ENCODE data around the gene EGFLAM. TPM values are rescaled to one million over a fixed set of nuclear protein-coding genes. Genes with fewer than 3 reads are reported as not detected.
"Not testable (repeated sequence)": the region's sequence is repeated elsewhere in the genome, so short reads cannot be mapped to it uniquely, and the experiment has no call there.

The EGFLAM gene
- total RNA-seq, 1 experiment from 2014 or later = 45.4 TPM

- Histone ChIP-seq H3K9me3 (ENCODE audit: low read depth, low read length, poor library complexity, severe bottlenecking) (no peaks in the 10 kb centered on the region), H3K27me3 (replicated peaks; ENCODE audit: insufficient read depth, low read depth, low read length, poor library complexity) (no peaks in the 10 kb centered on the region), H3K4me3 (ENCODE audit: low read depth, low read length, poor library complexity, severe bottlenecking) (no peak overlapping the region), H3K36me3 (ENCODE audit: insufficient read depth, low read length, poor library complexity, severe bottlenecking) (no peaks in the 10 kb centered on the region), H3K4me1 (ENCODE audit: insufficient read depth, low read length, poor library complexity, severe bottlenecking) (no peaks in the 10 kb centered on the region), H3K27ac (ENCODE audit: low read depth, low read length, poor library complexity, severe bottlenecking) (no peak overlapping the region)
- TF ChIP-seq CTCF (conservative IDR thresholded peaks at IDR 0.05; ENCODE audit: low read depth, low read length) = no peak
- TF ChIP-seq EZH2 (IDR thresholded peaks at IDR 0.05; ENCODE audit: borderline replicate concordance, low read depth, low read length, poor library complexity, severe bottlenecking) = no peak
- intact Hi-C loops (cut with micrococcal nuclease; ENCODE audit: unreplicated experiment) = no loop called here
- no peak for DNase-seq (ENCODE audit: low spot score)
- no TSS peak for BruUV-seq (replicated peaks)
- POLR2A ChIA-PET (ENCODE audit: low non-redundant PET) = no interaction called here
- CTCF ChIA-PET = no interaction called here
Observed at GRCh38 chr5:38410304-38410990, 152.1 kb downstream of the EGFLAM start.

- Histone ChIP-seq H3K9me3 (ENCODE audit: low read depth, low read length, poor library complexity, severe bottlenecking) (no peaks in the 10 kb centered on the region), H3K36me3 (ENCODE audit: insufficient read depth, low read length, poor library complexity, severe bottlenecking) (no peaks in the 10 kb centered on the region), H3K4me3 (ENCODE audit: low read depth, low read length, poor library complexity, severe bottlenecking) (no peak overlapping the region), H3K27ac (ENCODE audit: low read depth, low read length, poor library complexity, severe bottlenecking) (no peak overlapping the region), H3K4me1 (ENCODE audit: insufficient read depth, low read length, poor library complexity, severe bottlenecking) (peaks cover 10% of the 10 kb centered on the region), H3K27me3 (replicated peaks; ENCODE audit: insufficient read depth, low read depth, low read length, poor library complexity) (no peaks in the 10 kb centered on the region)
- no TSS peak for BruUV-seq (replicated peaks)
- no peak for DNase-seq (ENCODE audit: low spot score)
- intact Hi-C loops (cut with micrococcal nuclease; ENCODE audit: unreplicated experiment) = no loop called here
- no peak for TF ChIP-seq CTCF (conservative IDR thresholded peaks at IDR 0.05; ENCODE audit: low read depth, low read length)
- TF ChIP-seq EZH2 (IDR thresholded peaks at IDR 0.05; ENCODE audit: borderline replicate concordance, low read depth, low read length, poor library complexity, severe bottlenecking) = no peak
- ChIA-PET POLR2A (ENCODE audit: low non-redundant PET) (no interaction called here), CTCF (interaction anchor here (0.8 kb wide), 1 partner anchor 28 kb away, joined by 3 read pairs; no protein-coding TSS in a partner anchor)
Observed at GRCh38 chr5:38413696-38414095, 155.3 kb downstream of the EGFLAM start.

DNA sequence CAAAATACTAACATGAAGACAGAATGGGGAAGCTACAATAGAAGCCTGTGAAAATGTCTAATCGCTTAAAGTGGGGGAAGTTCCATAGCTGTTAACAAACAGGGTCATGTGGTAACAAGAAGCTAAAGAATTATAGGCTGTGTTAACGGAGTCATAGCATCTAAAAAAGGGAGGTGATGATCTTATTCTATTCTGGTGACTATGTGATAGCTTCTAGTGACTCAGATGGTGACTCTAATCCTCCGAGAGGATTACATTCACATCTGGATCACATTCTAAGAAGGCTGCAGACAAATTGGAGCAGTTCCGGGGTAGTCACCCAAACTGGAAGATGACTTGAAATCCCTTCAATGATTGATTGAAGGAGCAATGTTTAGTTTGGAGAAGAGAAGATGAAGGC lies 156.0 kb downstream of the EGFLAM start:
- intact Hi-C loops (cut with micrococcal nuclease; ENCODE audit: unreplicated experiment) = no loop called here
- DNase-seq (ENCODE audit: low spot score) = peak; percentile 54
- Histone ChIP-seq H3K27ac (ENCODE audit: low read depth, low read length, poor library complexity, severe bottlenecking) (no peak overlapping the region), H3K27me3 (replicated peaks; ENCODE audit: insufficient read depth, low read depth, low read length, poor library complexity) (no peaks in the 10 kb centered on the region), H3K4me1 (ENCODE audit: insufficient read depth, low read length, poor library complexity, severe bottlenecking) (peaks cover 10% of the 10 kb centered on the region), H3K9me3 (ENCODE audit: low read depth, low read length, poor library complexity, severe bottlenecking) (no peaks in the 10 kb centered on the region), H3K36me3 (ENCODE audit: insufficient read depth, low read length, poor library complexity, severe bottlenecking) (no peaks in the 10 kb centered on the region), H3K4me3 (ENCODE audit: low read depth, low read length, poor library complexity, severe bottlenecking) (no peak overlapping the region)
- ChIA-PET CTCF (interaction anchor here (0.6 kb wide), 1 partner anchor 395 kb away, joined by 5 read pairs; no protein-coding TSS in a partner anchor), POLR2A (ENCODE audit: low non-redundant PET) (no interaction called here)
- BruUV-seq (replicated peaks) = no TSS peak
- TF ChIP-seq CTCF (conservative IDR thresholded peaks at IDR 0.05; ENCODE audit: low read depth, low read length) = no peak
- TF ChIP-seq EZH2 (IDR thresholded peaks at IDR 0.05; ENCODE audit: borderline replicate concordance, low read depth, low read length, poor library complexity, severe bottlenecking) = no peak

GRCh38 chr5:38415772-38416171 lies 157.4 kb downstream of the EGFLAM start:
- H3K27ac ChIP-seq (ENCODE audit: low read depth, low read length, poor library complexity, severe bottlenecking); H3K27me3 ChIP-seq (replicated peaks; ENCODE audit: insufficient read depth, low read depth, low read length, poor library complexity); intact Hi-C loops (cut with micrococcal nuclease; ENCODE audit: unreplicated experiment); H3K9me3 ChIP-seq (ENCODE audit: low read depth, low read length, poor library complexity, severe bottlenecking); H3K4me3 ChIP-seq (ENCODE audit: low read depth, low read length, poor library complexity, severe bottlenecking); H3K36me3 ChIP-seq (ENCODE audit: insufficient read depth, low read length, poor library complexity, severe bottlenecking); BruUV-seq (replicated peaks): not testable (repeated sequence)
- POLR2A ChIA-PET (ENCODE audit: low non-redundant PET) = interaction anchor here (0.6 kb wide), 1 partner anchor 26 kb away, joined by 3 read pairs; no protein-coding TSS in a partner anchor
- peaks cover 10% of the 10 kb centered on the region for H3K4me1 ChIP-seq (ENCODE audit: insufficient read depth, low read length, poor library complexity, severe bottlenecking)
- CTCF ChIA-PET = interaction anchor here (1.4 kb wide), 1 partner anchor 394 kb away, joined by 8 read pairs; no protein-coding TSS in a partner anchor
- DNase-seq (ENCODE audit: low spot score) = peak; percentile 20
